Liver (tissue), 9 donors: ENCODE results near the gene NRIP1. TPM values are rescaled to one million over a fixed set of nuclear protein-coding genes. Genes with fewer than 3 reads are reported as not detected.

Experiments
- DNase-seq: peaks from one replicate; pipeline ENCODE4 v3.0.0-alpha.2; 2017; ENCODE audit warnings: low spot score
- H3K27ac ChIP-seq, 2 donors: one replicate each; pipeline ENCODE4 v1.7.0; 2013; ENCODE audit warnings: inconsistent platforms in 2 of 2, low read length in 2 of 2, control low read depth in 1 of 2, low read depth in 1 of 2, mild to moderate bottlenecking in 1 of 2
- H3K27me3 ChIP-seq, 4 donors: one replicate each; pipeline versions ENCODE4 v1.6.1 to v1.7.0; 2013; ENCODE audit warnings: low read length in 3 of 4, inconsistent platforms in 1 of 4, mild to moderate bottlenecking in 1 of 4, moderate library complexity in 1 of 4; ENCODE audit not compliant: control insufficient read depth in 4 of 4, insufficient read depth in 4 of 4
- H3K36me3 ChIP-seq, 4 donors: one replicate each; pipeline versions ENCODE4 v1.6.1 to v1.7.0; 2013; ENCODE audit warnings: low read length in 3 of 4, mild to moderate bottlenecking in 3 of 4, low read depth in 1 of 4, moderate library complexity in 1 of 4; ENCODE audit not compliant: control insufficient read depth in 4 of 4, insufficient read depth in 3 of 4
- H3K4me1 ChIP-seq, 4 donors: one replicate each; pipeline versions ENCODE4 v1.6.1 to v1.7.0; 2013; ENCODE audit warnings: low read length in 3 of 4, mild to moderate bottlenecking in 3 of 4, moderate library complexity in 1 of 4; ENCODE audit not compliant: control insufficient read depth in 4 of 4, insufficient read depth in 4 of 4
- H3K4me3 ChIP-seq, 3 donors: one replicate each; pipeline versions ENCODE4 v1.6.1 to v1.7.0; 2013; ENCODE audit warnings: low read length in 3 of 3, control low read depth in 1 of 3, low read depth in 1 of 3, mild to moderate bottlenecking in 1 of 3
- H3K9ac ChIP-seq, 2 donors: one replicate each; pipeline ENCODE4 v1.7.0; 2013; ENCODE audit warnings: low read length in 2 of 2, mild to moderate bottlenecking in 2 of 2, moderate library complexity in 2 of 2, control low read depth in 1 of 2, low read depth in 1 of 2
- H3K9me3 ChIP-seq, 4 donors: one replicate each; pipeline versions ENCODE4 v1.6.1 to v1.7.0; 2013; ENCODE audit warnings: low read length in 3 of 4; ENCODE audit not compliant: control insufficient read depth in 4 of 4
- ATF3 ChIP-seq: IDR thresholded peaks from 2 replicates; pipeline ENCODE4 v1.6.1; 2016; ENCODE audit warnings: antibody characterized with exemption
- EGR1 ChIP-seq, 2 donors: IDR thresholded peaks; 2 replicates each; pipeline ENCODE4 v1.6.1; 2016 to 2018; ENCODE audit warnings: antibody characterized with exemption in 2 of 2, low read depth in 2 of 2
- FOXA2 ChIP-seq: IDR thresholded peaks from 2 replicates; pipeline ENCODE4 v1.6.1; 2016; ENCODE audit warnings: antibody characterized with exemption
- JUND ChIP-seq, 2 donors: IDR thresholded peaks; 2 replicates each; pipeline ENCODE4 v1.6.1; 2016; ENCODE audit warnings: antibody characterized with exemption in 2 of 2
- NR2F2 ChIP-seq: IDR thresholded peaks from 2 replicates; pipeline ENCODE4 v1.6.1; 2016; ENCODE audit warnings: antibody characterized with exemption
- RAD21 ChIP-seq, 2 donors: IDR thresholded peaks; 2 replicates each; pipeline ENCODE4 v1.6.1; 2016; ENCODE audit warnings: antibody characterized with exemption in 2 of 2, mild to moderate bottlenecking in 2 of 2
- SP1 ChIP-seq: IDR thresholded peaks from 2 replicates; pipeline ENCODE4 v1.6.1; 2018; ENCODE audit warnings: antibody characterized with exemption, mild to moderate bottlenecking
- YY1 ChIP-seq: IDR thresholded peaks from 2 replicates; pipeline ENCODE4 v1.6.1; 2016; ENCODE audit warnings: antibody characterized with exemption, mild to moderate bottlenecking
- ZBTB33 ChIP-seq: IDR thresholded peaks from 2 replicates; pipeline ENCODE4 v1.6.1; 2016; ENCODE audit warnings: antibody characterized with exemption
- WGBS: extraction: QIAGEN DNeasy Blood & Tissue Kit; methylation state at CpG from one replicate; pipeline ENCODE4 v1.1.7; 2013; 5-methylcytosine and 5-hydroxymethylcytosine counted together
- polyA plus RNA-seq, 2 donors: library from polyadenylated mRNA; stranded (reverse) in 1 of 2; unstranded in 1 of 2; fragments of 200-250 nt in 1 of 2; fragments of >200 nt in 1 of 2; fragmentation: Nextera tagmentation in 1 of 2; extraction: Ambion mirVana in 1 of 2; gene quantifications; one replicate each; pipeline versions ENCODE4 v1.2.1 to v1.2.3, GENCODE V29; 2013 to 2015
- total RNA-seq, 2 donors: library from RNA; depleted of rRNA; stranded (reverse); fragments of >200 nt; gene quantifications; one replicate each; pipeline ENCODE4 v1.2.3, GENCODE V29; 2014
- TF ChIP-seq, protein P1 (sequence below): IDR thresholded peaks from 2 replicates; pipeline ENCODE4 v1.6.1; 2016; ENCODE audit warnings: antibody characterized with exemption
- TF ChIP-seq, protein P2 (sequence below): IDR thresholded peaks from 2 replicates; pipeline ENCODE4 v1.6.1; 2016; ENCODE audit warnings: antibody characterized with exemption, mild to moderate bottlenecking
- donor health status: healthy.
- donor health status: healthy.
- donor health status: healthy.
- donor health status: healthy.
- donor health status: healthy.

NRIP1 gene
- total and polyA plus RNA-seq, 4 donors: 3.8 to 28.4 (median 12.6) TPM

GRCh38 chr21:15062606-15062965, 2.2 kb downstream of the NRIP1 start:
- Histone ChIP-seq H3K9me3 (no peaks in the 10 kb centered on the region), H3K27ac (peak overlapping the region; percentile 76 to 94), H3K27me3 (no peaks in the 10 kb centered on the region), H3K4me1 (peaks cover 6 to 48% (median 24%) of the 10 kb centered on the region in 4 donors), H3K4me3 (peak overlapping the region; percentile 63 to 96 (median 93)), H3K9ac (peak overlapping the region; percentile 2 to 79), H3K36me3 (no peaks in the 10 kb centered on the region)
- TF ChIP-seq FOXA2: no peak
- peak; percentile 49 for TF ChIP-seq RAD21 (IDR thresholded peaks at IDR 0.05)
- TF ChIP-seq EGR1 (IDR thresholded peaks at IDR 0.05; ENCODE audit: low read depth in 2 of 2): no peak
- DNase-seq: no peak
- WGBS: 9% methylated on average over 2 of the region's 2 CpGs

DNA sequence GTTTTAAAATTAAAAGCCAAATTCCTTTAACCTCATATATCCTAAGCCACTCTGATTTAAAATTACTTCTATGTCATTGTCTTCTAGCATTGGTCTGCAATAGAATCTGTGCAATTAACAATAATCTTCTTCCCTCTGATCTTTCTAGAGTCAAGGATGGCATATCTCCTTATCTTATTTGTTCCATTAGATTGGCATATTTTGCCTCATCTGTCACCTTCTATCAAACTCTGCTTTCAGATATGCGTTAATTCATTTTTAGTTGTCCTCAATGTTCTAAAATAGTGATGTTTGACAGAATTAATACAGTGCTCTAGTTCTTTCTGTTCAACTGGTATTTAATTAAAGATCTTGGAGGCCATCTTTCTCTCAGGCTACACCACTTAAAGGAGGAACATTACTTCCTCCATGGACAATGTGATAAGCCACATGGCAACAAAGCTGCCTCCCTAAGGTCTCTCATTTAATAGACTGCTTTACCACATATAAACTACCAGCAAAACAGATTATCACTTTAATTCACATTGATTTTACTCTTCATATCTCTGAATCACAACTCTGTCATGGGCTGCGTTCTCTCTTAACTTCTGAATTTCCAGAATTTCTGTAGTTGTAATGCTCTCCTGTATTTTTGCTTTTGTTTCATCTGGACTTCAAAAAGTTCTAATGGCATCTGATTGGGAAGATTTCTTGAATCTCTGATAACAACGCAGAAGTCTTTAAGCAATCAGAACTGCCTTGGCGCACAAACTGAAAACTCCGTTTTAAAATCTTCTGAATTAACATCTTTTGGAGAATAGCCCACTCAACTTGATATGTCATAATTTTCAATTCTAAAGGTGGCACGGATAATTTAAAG, 2.8 kb downstream of the NRIP1 start:
- Histone ChIP-seq H3K27me3 (no peaks in the 10 kb centered on the region), H3K36me3 (no peaks in the 10 kb centered on the region), H3K4me3 (peak overlapping the region; percentile 7 to 93 (median 63)), H3K9ac (peak overlapping the region in 1 of 2 donors; percentile 2), H3K4me1 (peaks cover 6 to 52% (median 29%) of the 10 kb centered on the region in 4 donors), H3K9me3 (no peaks in the 10 kb centered on the region), H3K27ac (peak overlapping the region; percentile 5 to 26)
- DNase-seq: no peak
- 27% methylated on average over 6 of the region's 6 CpGs for WGBS
- TF ChIP-seq ZBTB33 (no peak), NR2F2 (no peak), ATF3 (no peak), SP1 (no peak)
- TF ChIP-seq, protein P1, sequence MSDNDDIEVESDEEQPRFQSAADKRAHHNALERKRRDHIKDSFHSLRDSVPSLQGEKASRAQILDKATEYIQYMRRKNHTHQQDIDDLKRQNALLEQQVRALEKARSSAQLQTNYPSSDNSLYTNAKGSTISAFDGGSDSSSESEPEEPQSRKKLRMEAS: no peak

DNA sequence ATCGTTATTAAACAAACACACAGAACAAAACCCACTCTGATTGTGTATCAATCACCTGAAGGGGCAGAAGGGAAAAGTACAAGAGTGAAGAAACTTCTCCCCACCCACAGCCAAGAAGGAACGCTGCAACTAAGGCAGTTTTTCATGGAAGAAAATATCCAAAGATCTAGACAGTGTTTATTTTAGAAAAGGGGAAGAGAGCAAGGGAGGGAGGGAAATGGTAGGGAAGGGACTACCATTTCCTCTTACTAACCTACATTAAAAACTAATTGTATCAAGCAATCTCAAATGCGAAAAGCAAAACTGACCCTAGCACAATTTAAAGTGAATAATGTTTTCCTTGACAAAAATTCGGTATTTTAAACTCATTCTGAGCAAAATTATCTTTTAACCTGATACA, 3.5 kb downstream of the NRIP1 start:
- no peak for DNase-seq
- H3K4me1 ChIP-seq: peaks cover 6 to 58% (median 28%) of the 10 kb centered on the region in 4 donors
- no peaks in the 10 kb centered on the region for H3K27me3 ChIP-seq
- WGBS: 35% methylated on average over 4 of the region's 4 CpGs
- H3K9ac ChIP-seq: peak overlapping the region in 1 of 2 donors; percentile 56
- no peak overlapping the region for H3K4me3 ChIP-seq
- no peak for TF ChIP-seq ZBTB33
- TF ChIP-seq RAD21 (IDR thresholded peaks at IDR 0.05): no peak
- no peak for TF ChIP-seq JUND (IDR thresholded peaks at IDR 0.05)
- no peak for TF ChIP-seq YY1
- no peak for TF ChIP-seq FOXA2
- TF ChIP-seq, protein P1: no peak
- no peak for TF ChIP-seq ATF3
- TF ChIP-seq, protein P2, sequence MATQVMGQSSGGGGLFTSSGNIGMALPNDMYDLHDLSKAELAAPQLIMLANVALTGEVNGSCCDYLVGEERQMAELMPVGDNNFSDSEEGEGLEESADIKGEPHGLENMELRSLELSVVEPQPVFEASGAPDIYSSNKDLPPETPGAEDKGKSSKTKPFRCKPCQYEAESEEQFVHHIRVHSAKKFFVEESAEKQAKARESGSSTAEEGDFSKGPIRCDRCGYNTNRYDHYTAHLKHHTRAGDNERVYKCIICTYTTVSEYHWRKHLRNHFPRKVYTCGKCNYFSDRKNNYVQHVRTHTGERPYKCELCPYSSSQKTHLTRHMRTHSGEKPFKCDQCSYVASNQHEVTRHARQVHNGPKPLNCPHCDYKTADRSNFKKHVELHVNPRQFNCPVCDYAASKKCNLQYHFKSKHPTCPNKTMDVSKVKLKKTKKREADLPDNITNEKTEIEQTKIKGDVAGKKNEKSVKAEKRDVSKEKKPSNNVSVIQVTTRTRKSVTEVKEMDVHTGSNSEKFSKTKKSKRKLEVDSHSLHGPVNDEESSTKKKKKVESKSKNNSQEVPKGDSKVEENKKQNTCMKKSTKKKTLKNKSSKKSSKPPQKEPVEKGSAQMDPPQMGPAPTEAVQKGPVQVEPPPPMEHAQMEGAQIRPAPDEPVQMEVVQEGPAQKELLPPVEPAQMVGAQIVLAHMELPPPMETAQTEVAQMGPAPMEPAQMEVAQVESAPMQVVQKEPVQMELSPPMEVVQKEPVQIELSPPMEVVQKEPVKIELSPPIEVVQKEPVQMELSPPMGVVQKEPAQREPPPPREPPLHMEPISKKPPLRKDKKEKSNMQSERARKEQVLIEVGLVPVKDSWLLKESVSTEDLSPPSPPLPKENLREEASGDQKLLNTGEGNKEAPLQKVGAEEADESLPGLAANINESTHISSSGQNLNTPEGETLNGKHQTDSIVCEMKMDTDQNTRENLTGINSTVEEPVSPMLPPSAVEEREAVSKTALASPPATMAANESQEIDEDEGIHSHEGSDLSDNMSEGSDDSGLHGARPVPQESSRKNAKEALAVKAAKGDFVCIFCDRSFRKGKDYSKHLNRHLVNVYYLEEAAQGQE: no peak
- TF ChIP-seq SP1: no peak
- no peak for TF ChIP-seq NR2F2
- H3K9me3 ChIP-seq: no peaks in the 10 kb centered on the region
- no peaks in the 10 kb centered on the region for H3K36me3 ChIP-seq
- peak overlapping the region in 1 of 2 donors; percentile 26 for H3K27ac ChIP-seq
